SH-SY5Y (cell line): ENCODE results near the gene GGA1.

Source experiments
- GATA2 ChIP-seq: IDR thresholded peaks from 2 replicates; pipeline ENCODE4 v1.6.1; 2011; ENCODE audit warnings: mild to moderate bottlenecking, low read depth, low read length
- GATA3 ChIP-seq: IDR thresholded peaks from 2 replicates; pipeline ENCODE4 v1.6.1; 2011; ENCODE audit warnings: low read depth, mild to moderate bottlenecking, low read length, moderate library complexity

- TF ChIP-seq GATA2 (no peak), GATA3 (no peak)
Measured at GRCh38 chr22:37618674-37619073, 10.0 kb downstream of the GGA1 start.
